ENCODE measurements around the gene SERPINH1.

The SERPINH1 gene

DNA sequence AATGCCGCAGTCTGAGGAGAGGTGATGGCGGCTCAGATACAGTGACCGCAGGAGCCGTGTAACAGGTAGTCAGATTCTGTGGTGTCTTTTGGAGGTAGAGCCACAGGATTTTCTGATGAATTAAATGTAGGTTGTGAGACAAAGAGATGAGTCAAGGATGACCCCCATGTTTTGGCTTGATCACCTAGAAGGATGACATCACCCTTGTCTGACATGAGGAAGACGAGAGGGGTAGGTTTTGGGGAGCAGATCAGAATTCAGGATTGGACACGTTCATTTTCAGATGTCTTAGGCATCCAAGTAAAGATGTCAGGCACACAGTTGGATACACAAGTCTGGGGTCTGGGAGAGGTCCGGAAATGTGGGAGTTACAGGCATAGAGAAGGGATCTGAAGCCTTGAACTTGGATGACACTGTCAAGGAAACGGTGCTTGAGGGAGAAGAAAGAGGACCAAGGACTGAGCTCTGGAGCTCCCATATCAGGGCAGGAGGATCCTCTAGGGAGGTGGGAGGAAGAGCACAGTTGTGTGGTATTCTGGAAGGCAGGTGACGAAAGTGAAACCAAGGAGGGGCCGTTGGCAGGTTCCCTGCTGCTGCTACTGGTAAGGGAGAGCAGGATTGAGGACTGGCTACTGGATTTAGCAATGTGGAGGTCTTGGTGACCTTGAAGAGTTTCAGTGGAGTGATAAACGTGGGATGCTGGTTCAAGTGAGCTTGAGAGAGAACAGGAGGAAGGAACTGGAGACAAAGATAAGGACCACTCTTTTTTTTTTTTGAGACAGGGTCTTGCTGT lies 23.7 kb upstream of the SERPINH1 start:
- Histone ChIP-seq H3K79me2 (ENCODE audit: insufficient read depth, low read length) (no peaks in the 10 kb centered on the region), H3K4me3 (ENCODE audit: low read depth, low read length, poor library complexity, severe bottlenecking) (no peak overlapping the region), H2AFZ (ENCODE audit: low read length) (no peak overlapping the region), H3K27me3 (ENCODE audit: insufficient read depth, low read length) (0 out of 2 replicates have a peak, but pooled peaks cover 2% of the 10 kb centered on the region), H3F3A (ENCODE audit: insufficient read depth, low read length) (no peaks in the 10 kb centered on the region), H3K36me3 (ENCODE audit: insufficient read depth, low read length) (no peaks in the 10 kb centered on the region), H3K9me3 (ENCODE audit: low read length) (no peaks in the 10 kb centered on the region), H3K9me2 (ENCODE audit: low read depth, low read length) (no peaks in the 10 kb centered on the region), H3K9ac (ENCODE audit: low read length) (no peak overlapping the region), H3K4me1 (ENCODE audit: insufficient read depth, low read length, severe bottlenecking) (peaks cover 13% of the 10 kb centered on the region), H3K27ac (ENCODE audit: low read depth, low read length, poor library complexity, severe bottlenecking) (no peak overlapping the region), H3K4me2 (ENCODE audit: low read length) (no peak overlapping the region), H4K20me1 (ENCODE audit: insufficient read depth, low read length) (no peaks in the 10 kb centered on the region)
- no peak for TF ChIP-seq EZH2 (IDR thresholded peaks at IDR 0.05; ENCODE audit: borderline replicate concordance, low read length)
- TF ChIP-seq, protein P1, sequence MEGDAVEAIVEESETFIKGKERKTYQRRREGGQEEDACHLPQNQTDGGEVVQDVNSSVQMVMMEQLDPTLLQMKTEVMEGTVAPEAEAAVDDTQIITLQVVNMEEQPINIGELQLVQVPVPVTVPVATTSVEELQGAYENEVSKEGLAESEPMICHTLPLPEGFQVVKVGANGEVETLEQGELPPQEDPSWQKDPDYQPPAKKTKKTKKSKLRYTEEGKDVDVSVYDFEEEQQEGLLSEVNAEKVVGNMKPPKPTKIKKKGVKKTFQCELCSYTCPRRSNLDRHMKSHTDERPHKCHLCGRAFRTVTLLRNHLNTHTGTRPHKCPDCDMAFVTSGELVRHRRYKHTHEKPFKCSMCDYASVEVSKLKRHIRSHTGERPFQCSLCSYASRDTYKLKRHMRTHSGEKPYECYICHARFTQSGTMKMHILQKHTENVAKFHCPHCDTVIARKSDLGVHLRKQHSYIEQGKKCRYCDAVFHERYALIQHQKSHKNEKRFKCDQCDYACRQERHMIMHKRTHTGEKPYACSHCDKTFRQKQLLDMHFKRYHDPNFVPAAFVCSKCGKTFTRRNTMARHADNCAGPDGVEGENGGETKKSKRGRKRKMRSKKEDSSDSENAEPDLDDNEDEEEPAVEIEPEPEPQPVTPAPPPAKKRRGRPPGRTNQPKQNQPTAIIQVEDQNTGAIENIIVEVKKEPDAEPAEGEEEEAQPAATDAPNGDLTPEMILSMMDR (IDR thresholded peaks at IDR 0.05; ENCODE audit: low read length): no peak

DNA sequence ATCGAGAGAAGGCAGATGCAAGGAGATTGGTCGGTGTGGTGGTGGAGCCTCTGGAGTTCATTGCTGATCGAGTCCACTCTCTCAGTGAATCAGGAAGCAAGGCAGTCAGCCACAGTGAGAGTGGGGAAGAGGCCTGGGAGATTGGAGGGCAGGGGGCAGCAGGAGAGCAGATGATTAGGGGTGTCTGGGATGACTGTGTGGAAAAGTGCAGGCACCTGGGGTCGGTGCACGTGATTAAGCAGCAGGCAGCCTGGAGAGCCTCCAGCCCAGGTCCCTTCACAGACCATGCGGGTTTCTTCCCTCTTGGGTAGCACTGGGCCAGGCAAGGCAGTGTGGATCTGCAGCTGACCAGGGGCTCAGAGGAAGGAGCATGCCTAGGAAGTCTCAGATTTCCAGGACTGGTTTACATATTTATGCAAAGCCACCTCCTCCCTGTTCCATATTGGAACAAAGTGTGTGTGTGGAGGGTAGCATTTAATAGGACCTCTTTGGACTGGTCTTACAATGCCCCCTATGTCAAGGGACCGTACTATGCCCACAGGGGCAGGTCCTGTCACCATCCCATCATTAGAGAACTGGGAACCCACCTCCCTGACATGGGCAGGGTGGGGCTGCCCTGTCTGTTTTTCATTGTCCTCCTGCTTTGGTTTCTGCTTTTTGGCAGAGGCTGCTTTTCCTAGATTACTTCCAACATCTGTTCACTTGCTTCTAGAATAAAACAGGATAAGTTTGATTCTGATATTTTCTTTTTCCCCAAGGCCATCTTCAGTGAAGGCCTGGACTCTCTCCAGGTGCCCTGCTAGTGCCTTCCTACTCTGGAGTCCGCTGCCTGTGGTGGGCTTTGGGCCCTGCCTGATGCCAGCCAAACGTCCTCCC lies 22.4 kb upstream of the SERPINH1 start:
- H3F3A ChIP-seq (ENCODE audit: insufficient read depth, low read length): no peaks in the 10 kb centered on the region
- no peak overlapping the region for H2AFZ ChIP-seq (ENCODE audit: low read length)
- H3K4me3 ChIP-seq (ENCODE audit: low read depth, low read length, poor library complexity, severe bottlenecking): no peak overlapping the region
- TF ChIP-seq EZH2 (IDR thresholded peaks at IDR 0.05; ENCODE audit: borderline replicate concordance, low read length): no peak
- TF ChIP-seq, protein P1 (IDR thresholded peaks at IDR 0.05; ENCODE audit: low read length): no peak
- H4K20me1 ChIP-seq (ENCODE audit: insufficient read depth, low read length): no peaks in the 10 kb centered on the region
- peaks cover 13% of the 10 kb centered on the region for H3K4me1 ChIP-seq (ENCODE audit: insufficient read depth, low read length, severe bottlenecking)
- H3K36me3 ChIP-seq (ENCODE audit: insufficient read depth, low read length): no peaks in the 10 kb centered on the region
- H3K9ac ChIP-seq (ENCODE audit: low read length): no peak overlapping the region
- no peaks in the 10 kb centered on the region for H3K79me2 ChIP-seq (ENCODE audit: insufficient read depth, low read length)
- H3K4me2 ChIP-seq (ENCODE audit: low read length): no peak overlapping the region
- H3K9me3 ChIP-seq (ENCODE audit: low read length): no peaks in the 10 kb centered on the region
- no peaks in the 10 kb centered on the region for H3K9me2 ChIP-seq (ENCODE audit: low read depth, low read length)
- H3K27ac ChIP-seq (ENCODE audit: low read depth, low read length, poor library complexity, severe bottlenecking): no peak overlapping the region
- 0 out of 2 replicates have a peak, but pooled peaks cover 2% of the 10 kb centered on the region for H3K27me3 ChIP-seq (ENCODE audit: insufficient read depth, low read length)

DNA sequence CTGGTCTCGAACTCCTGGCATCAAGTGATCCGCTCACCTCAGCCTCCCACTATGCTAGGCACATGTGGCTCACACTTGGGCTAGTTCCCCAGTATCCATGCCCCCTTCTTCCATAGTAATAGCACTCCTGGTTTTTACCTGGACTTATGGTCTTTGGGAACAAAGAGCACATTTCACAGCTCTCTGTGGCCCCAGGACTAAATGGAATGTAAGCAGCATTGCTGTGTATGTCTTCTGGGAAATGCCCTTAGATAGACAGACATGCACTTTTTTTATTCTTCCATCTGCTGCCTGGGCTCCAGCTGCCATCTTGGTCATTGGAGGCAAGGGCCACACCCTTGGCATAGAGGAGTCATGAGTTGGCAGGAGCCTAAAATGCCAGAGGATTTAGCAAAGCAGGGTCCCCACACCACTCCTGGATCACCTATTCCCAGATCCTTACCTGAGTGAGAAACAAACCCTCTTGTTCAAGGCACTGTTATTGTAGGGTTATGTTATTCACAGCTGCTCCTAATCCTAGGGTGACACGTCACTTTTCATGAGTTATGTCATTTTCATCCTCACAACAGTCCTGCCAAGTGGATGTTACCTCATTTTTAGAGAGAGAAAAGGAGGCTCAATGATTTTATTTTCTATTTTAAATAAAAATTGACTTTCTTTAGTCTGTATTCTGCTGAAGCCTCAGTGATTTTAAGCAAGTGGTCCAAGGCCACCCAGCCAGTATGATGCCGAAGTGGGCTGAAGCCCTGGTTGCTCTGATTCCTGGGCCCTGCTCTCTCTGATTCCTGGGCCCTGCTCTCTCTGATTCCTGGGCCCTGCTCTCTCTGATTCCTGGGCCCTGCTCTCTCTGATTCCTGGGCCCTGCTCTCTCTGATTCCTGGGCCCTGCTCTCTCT lies 20.6 kb upstream of the SERPINH1 start:
- no peaks in the 10 kb centered on the region for H3K9me3 ChIP-seq (ENCODE audit: low read length)
- H3K36me3 ChIP-seq (ENCODE audit: insufficient read depth, low read length): no peaks in the 10 kb centered on the region
- no peak overlapping the region for H3K4me2 ChIP-seq (ENCODE audit: low read length)
- H3K27me3 ChIP-seq (ENCODE audit: insufficient read depth, low read length): 0 out of 2 replicates have a peak, but pooled peaks cover 2% of the 10 kb centered on the region
- no peak overlapping the region for H3K27ac ChIP-seq (ENCODE audit: low read depth, low read length, poor library complexity, severe bottlenecking)
- TF ChIP-seq EZH2 (IDR thresholded peaks at IDR 0.05; ENCODE audit: borderline replicate concordance, low read length): no peak
- TF ChIP-seq, protein P1 (IDR thresholded peaks at IDR 0.05; ENCODE audit: low read length): no peak
- no peaks in the 10 kb centered on the region for H3K79me2 ChIP-seq (ENCODE audit: insufficient read depth, low read length)
- H3F3A ChIP-seq (ENCODE audit: insufficient read depth, low read length): no peaks in the 10 kb centered on the region
- no peak overlapping the region for H2AFZ ChIP-seq (ENCODE audit: low read length)
- no peaks in the 10 kb centered on the region for H3K9me2 ChIP-seq (ENCODE audit: low read depth, low read length)
- H3K9ac ChIP-seq (ENCODE audit: low read length): no peak overlapping the region
- H3K4me1 ChIP-seq (ENCODE audit: insufficient read depth, low read length, severe bottlenecking): peaks cover 13% of the 10 kb centered on the region
- H4K20me1 ChIP-seq (ENCODE audit: insufficient read depth, low read length): no peaks in the 10 kb centered on the region
- H3K4me3 ChIP-seq (ENCODE audit: low read depth, low read length, poor library complexity, severe bottlenecking): no peak overlapping the region

All from OCI-LY1 (cell line).